RWPE2 (cell line): ENCODE data around the gene CNOT6L.

Experiments used
- ATAC-seq: fragments of 200-7000 bp; cut with Tn5 transposase; 3 replicates; pipeline ENCODE4 v1.9.1; 2021; ENCODE audit warnings: low read depth
- DNase-seq: peaks from one replicate; pipeline ENCODE4 v3.0.0-alpha.2; 2020; ENCODE audit warnings: low spot score
- H3K27ac ChIP-seq: fragments of 450-650 bp; 2 replicates; pipeline ENCODE4 v1.5.1; 2017; ENCODE audit warnings: mild to moderate bottlenecking; ENCODE audit not compliant: poor library complexity, severe bottlenecking
- H3K27me3 ChIP-seq: fragments of 250-450 bp; sonication (Bioruptor Pico); 2 replicates; pipeline ENCODE4 v1.5.1; 2021; ENCODE audit warnings: mild to moderate bottlenecking, moderate library complexity; ENCODE audit not compliant: insufficient read depth, poor library complexity, severe bottlenecking
- H3K36me3 ChIP-seq: fragments of 250-450 bp; sonication (Bioruptor Pico); 2 replicates; pipeline ENCODE4 v1.5.1; 2020; ENCODE audit warnings: low read depth, mild to moderate bottlenecking, moderate library complexity
- H3K4me1 ChIP-seq: fragments of 250-450 bp; sonication (Bioruptor Pico); 2 replicates; pipeline ENCODE4 v1.5.1; 2021; ENCODE audit warnings: mild to moderate bottlenecking, moderate library complexity; ENCODE audit not compliant: insufficient read depth, poor library complexity, severe bottlenecking
- H3K4me3 ChIP-seq: fragments of 250-450 bp; sonication (Bioruptor Pico); 2 replicates; pipeline ENCODE4 v1.5.1; 2021; ENCODE audit warnings: mild to moderate bottlenecking, moderate library complexity; ENCODE audit not compliant: severe bottlenecking
- H3K9me3 ChIP-seq: fragments of 250-450 bp; sonication (Bioruptor Pico); 2 replicates; pipeline ENCODE4 v1.5.1; 2021; ENCODE audit warnings: mild to moderate bottlenecking, moderate library complexity; ENCODE audit not compliant: severe bottlenecking
- TF ChIP-seq, protein P1 (sequence below): fragments of 450-650 bp; IDR thresholded peaks from one replicate; pipeline ENCODE4 v1.5.1; 2017; ENCODE audit warnings: mild to moderate bottlenecking, moderate library complexity; ENCODE audit not compliant: poor library complexity, severe bottlenecking

Gene CNOT6L

GRCh38 chr4:77777135-77777807 lies 41.9 kb downstream of the CNOT6L start:
- no peaks in the 10 kb centered on the region for H3K9me3 ChIP-seq
- no peaks in the 10 kb centered on the region for H3K27me3 ChIP-seq
- H3K36me3 ChIP-seq: peaks cover 12% of the 10 kb centered on the region
- no peaks in the 10 kb centered on the region for H3K4me1 ChIP-seq
- TF ChIP-seq, protein P1, sequence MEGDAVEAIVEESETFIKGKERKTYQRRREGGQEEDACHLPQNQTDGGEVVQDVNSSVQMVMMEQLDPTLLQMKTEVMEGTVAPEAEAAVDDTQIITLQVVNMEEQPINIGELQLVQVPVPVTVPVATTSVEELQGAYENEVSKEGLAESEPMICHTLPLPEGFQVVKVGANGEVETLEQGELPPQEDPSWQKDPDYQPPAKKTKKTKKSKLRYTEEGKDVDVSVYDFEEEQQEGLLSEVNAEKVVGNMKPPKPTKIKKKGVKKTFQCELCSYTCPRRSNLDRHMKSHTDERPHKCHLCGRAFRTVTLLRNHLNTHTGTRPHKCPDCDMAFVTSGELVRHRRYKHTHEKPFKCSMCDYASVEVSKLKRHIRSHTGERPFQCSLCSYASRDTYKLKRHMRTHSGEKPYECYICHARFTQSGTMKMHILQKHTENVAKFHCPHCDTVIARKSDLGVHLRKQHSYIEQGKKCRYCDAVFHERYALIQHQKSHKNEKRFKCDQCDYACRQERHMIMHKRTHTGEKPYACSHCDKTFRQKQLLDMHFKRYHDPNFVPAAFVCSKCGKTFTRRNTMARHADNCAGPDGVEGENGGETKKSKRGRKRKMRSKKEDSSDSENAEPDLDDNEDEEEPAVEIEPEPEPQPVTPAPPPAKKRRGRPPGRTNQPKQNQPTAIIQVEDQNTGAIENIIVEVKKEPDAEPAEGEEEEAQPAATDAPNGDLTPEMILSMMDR: no peak
- H3K27ac ChIP-seq: no peak overlapping the region
- DNase-seq (no peak), ATAC-seq (no peak; the same call in 2 of the 3 replicates)
- no peak overlapping the region for H3K4me3 ChIP-seq

GRCh38 chr4:77776182-77777134 lies 42.7 kb downstream of the CNOT6L start:
- no peaks in the 10 kb centered on the region for H3K9me3 ChIP-seq
- no peak overlapping the region for H3K27ac ChIP-seq
- TF ChIP-seq, protein P1: no peak
- DNase-seq: no peak
- peak; percentile 63; the same call in 1 of the 3 replicates for ATAC-seq
- H3K4me1 ChIP-seq: no peaks in the 10 kb centered on the region
- H3K4me3 ChIP-seq: no peak overlapping the region
- peaks cover 18% of the 10 kb centered on the region for H3K36me3 ChIP-seq
- no peaks in the 10 kb centered on the region for H3K27me3 ChIP-seq

DNA sequence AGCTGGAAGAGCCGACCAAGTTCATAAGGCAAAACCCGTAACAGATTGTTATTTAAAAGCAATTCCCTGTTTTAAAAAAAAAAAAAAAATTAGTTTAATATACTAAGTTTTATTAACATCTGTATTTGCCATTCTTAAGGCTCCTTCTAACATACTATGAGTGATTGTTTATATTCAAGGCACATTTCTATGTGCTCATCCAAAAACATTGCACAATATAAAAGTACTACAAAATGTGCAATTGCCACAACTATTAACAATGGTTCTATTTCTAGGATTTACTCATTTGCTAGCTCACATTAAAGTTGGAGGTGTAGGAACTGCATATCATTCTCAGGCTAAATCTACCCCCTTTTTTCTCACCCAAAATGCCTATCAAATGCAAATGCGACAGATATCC lies 46.1 kb downstream of the CNOT6L start:
- Histone ChIP-seq H3K27me3 (no peaks in the 10 kb centered on the region), H3K4me3 (no peak overlapping the region), H3K36me3 (peaks cover 23% of the 10 kb centered on the region), H3K27ac (no peak overlapping the region), H3K9me3 (no peaks in the 10 kb centered on the region), H3K4me1 (no peaks in the 10 kb centered on the region)
- TF ChIP-seq, protein P1: no peak
- no peak for ATAC-seq
- DNase-seq: no peak

DNA sequence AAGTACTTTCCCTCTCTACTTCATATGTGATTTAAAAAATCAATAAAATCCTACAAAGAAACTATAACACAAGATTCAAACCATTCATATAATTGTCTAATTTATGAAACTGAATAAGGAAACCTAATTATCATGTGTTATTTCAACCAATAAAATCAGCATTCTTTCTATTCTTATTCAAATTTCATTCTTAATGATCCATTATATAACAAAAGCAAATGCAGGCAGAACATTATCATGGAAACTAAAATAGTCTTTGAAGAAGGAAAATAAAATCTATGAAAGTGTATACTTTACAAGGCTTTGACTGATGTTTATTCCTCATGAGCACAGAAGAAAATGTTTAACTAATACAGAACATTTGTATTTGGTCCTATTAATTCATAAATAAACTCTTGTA lies 47.6 kb downstream of the CNOT6L start:
- no peak for DNase-seq
- H3K4me3 ChIP-seq: no peak overlapping the region
- H3K4me1 ChIP-seq: no peaks in the 10 kb centered on the region
- peaks cover 23% of the 10 kb centered on the region for H3K36me3 ChIP-seq
- H3K9me3 ChIP-seq: no peaks in the 10 kb centered on the region
- TF ChIP-seq, protein P1: no peak
- H3K27me3 ChIP-seq: no peaks in the 10 kb centered on the region
- no peak for ATAC-seq
- H3K27ac ChIP-seq: no peak overlapping the region
